GM12872 (cell line): ENCODE measurements around the gene FOXA3.
A peak's percentile ranks its signal among the peaks of the same experiment; 100 is the strongest.

Source experiments
- TF ChIP-seq, protein P1 (sequence below): IDR thresholded peaks from 3 replicates; pipeline ENCODE4 v1.5.1; 2011; ENCODE audit warnings: low read depth, mild to moderate bottlenecking, low read length, moderate library complexity; ENCODE audit not compliant: insufficient read depth

The FOXA3 gene

DNA sequence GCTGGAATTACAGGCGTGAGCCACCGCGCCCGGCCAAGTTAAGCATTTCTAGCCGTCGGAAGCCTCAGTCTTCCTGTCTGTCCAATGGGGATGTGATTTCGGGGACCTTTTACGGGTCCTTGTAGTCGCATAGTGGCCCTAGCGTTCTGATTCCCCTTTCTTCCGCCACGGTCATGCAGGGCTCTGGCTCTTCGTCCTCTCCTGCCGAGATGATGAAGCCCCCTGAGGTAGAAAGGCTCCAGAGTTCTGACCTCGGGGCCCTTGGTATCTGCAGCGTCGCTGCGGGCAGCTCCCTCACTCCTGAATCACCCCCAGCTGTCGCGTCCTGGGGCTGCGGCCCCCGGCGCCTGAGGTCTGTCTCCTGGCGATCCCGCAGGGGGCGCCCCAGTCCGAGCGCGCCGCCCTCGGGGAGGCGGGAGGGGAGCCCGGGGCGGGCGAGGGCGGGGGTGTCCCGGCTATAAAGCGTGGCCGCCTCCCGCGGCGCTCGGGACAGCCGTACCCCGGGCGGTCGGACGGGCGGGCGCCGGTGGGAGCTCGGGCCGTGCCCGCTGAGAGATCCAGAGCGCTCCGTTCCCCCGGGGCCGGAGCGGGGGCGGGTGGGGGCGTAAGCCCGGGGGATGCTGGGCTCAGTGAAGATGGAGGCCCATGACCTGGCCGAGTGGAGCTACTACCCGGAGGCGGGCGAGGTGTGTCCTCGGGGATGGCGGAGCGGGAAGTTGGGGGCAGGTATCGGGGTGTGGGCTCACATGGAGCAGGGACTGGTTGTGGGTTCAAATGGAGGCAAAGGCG is at the start of gene FOXA3:
Gene FOXA3 (plus strand): TSS at position 487 of the 789 bp plus-strand sequence. CDS start 131 bp downstream, at position 618.
- TF ChIP-seq, protein P1, sequence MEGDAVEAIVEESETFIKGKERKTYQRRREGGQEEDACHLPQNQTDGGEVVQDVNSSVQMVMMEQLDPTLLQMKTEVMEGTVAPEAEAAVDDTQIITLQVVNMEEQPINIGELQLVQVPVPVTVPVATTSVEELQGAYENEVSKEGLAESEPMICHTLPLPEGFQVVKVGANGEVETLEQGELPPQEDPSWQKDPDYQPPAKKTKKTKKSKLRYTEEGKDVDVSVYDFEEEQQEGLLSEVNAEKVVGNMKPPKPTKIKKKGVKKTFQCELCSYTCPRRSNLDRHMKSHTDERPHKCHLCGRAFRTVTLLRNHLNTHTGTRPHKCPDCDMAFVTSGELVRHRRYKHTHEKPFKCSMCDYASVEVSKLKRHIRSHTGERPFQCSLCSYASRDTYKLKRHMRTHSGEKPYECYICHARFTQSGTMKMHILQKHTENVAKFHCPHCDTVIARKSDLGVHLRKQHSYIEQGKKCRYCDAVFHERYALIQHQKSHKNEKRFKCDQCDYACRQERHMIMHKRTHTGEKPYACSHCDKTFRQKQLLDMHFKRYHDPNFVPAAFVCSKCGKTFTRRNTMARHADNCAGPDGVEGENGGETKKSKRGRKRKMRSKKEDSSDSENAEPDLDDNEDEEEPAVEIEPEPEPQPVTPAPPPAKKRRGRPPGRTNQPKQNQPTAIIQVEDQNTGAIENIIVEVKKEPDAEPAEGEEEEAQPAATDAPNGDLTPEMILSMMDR = peak; percentile 64

DNA sequence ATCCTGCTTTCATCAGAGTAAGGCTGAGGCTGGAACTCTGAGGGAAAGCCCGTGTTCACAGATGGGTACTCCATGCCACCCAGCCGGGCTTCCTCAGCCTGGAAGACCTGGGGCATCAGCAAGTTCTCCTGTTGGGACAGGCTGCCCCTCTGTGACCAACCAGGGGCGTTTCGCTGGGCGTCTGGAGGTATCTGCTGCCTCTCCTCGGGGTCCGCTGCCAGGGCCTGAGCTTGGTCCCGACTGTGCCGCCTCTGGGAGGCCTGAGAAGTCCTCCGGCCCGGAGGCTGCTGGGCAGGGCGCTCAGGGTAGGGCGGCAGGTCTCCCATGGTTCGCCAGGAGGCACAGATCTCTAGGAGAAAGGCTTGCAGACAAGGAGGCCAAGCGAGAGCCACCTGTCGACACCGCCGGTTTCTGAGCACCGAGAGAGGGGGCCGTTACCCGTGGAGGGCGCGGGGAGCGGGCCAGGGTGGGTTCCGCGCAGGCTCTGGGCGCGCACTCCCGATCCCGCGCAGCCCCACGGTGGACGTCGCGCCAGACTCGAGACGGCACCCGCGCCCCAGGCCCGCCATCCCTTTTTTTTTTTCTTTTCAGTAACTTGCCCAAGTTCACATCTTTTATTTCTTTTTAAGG is 49.2 kb upstream of the FOXA3 start, which contains the start of gene RSPH6A:
Gene RSPH6A (minus strand): TSS at position 458 of the 630 bp plus-strand sequence. CDS start 132 bp downstream, at position 326.
- TF ChIP-seq, protein P1 = no peak

GRCh38 chr19:45815481-45816216 is 48.5 kb upstream of the FOXA3 start:
- TF ChIP-seq, protein P1 = no peak

GRCh38 chr19:45816236-45817009 is 47.7 kb upstream of the FOXA3 start:
- TF ChIP-seq, protein P1 = no peak

GRCh38 chr19:45817010-45817724 is 47.0 kb upstream of the FOXA3 start:
- TF ChIP-seq, protein P1 = peak; percentile 96

- TF ChIP-seq, protein P1 = no peak
These were observed 46.3 kb upstream of the FOXA3 start for GRCh38 chr19:45817725-45818301.
